HG03571 (cell line): Measurements from ENCODE around the gene APOL5.
"Not testable (repeated sequence)": the region's sequence is repeated elsewhere in the genome, so short reads cannot be mapped to it uniquely, and the experiment has no call there.

Source experiments
- ATAC-seq: cut with Tn5 transposase; IDR thresholded peaks from one replicate; pipeline ENCODE4 v1.9.1; 2021; ENCODE audit not compliant: unreplicated experiment

APOL5 gene

DNA sequence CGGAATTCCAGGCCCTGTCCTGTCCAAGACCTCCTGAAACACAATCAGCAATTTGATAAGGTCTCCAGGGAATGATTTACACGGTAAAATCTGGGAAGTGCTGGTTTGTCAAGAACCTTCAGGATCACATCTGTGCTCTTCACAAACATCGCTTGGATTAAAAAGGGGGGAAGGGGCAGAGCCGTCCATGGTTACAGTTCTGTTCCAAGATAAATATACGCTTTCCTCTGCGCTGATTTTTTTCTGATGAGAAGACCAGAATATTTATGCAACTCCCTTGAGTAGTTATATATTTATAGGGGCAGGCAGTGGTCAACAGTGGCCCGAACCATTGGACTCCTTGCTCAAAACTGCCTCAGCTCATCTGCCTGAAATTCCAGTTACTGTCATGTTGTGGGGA, 9.2 kb upstream of the APOL5 start:
- no peak for ATAC-seq

- no peak for ATAC-seq
These were observed 8.8 kb upstream of the APOL5 start for GRCh38 chr22:35708917-35709316.

DNA sequence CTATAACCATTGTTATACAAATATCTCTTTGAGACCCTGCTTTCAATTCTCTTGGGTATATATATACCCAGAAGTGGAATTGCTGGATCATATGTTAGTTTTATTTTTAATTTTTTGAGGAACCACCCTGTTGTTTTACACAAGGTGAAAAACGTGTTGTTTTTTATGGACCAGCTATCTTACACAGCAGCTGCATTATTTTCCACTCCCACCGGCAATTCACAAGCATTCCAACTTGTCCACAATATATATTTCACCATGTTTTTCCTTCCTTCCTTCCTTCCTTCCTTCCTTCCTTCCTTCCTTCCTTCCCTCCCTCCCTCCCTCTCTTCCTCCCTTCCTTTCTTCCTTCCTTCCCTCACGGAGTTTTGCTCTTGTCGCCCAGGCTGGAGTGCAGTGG, 6.3 kb upstream of the APOL5 start:
- ATAC-seq: no peak

- no peak for ATAC-seq
These were observed 5.0 kb upstream of the APOL5 start for GRCh38 chr22:35712672-35713071.

DNA sequence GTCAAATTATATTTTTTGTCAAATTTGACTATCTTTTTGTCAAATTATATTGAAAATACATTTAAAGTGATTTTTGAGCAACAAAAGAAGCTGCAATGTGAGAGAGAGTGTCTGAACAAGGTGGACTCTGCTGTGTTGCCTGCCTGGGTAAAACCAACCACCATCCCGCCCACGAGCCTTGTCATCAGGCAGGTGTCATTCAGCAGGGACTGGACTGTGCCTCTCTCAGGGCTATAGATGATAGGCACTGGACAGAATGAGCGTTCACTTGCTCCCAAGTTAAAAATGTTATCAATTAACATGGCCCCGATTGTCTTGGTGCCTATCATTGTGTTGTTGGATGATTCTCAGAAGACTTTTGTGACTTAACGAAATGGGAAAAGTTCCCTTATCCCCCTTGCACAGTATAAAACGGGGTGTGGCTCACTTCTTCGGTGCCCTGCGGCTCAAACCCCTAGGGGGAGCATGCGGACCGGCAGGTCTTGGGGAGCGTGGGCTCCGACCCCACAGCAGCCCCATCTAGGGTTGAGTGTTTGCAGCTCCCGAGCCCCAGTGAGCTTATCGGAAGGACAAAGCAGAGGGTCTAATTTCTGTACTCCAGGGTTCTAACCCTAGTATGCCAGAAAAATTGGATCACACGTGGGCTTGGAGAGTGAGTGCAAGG, 1.7 kb downstream of the APOL5 start:
- no peak for ATAC-seq

GRCh38 chr22:35721960-35722359, 4.3 kb downstream of the APOL5 start:
- ATAC-seq: no peak

- no peak for ATAC-seq
These were observed 7.8 kb downstream of the APOL5 start for GRCh38 chr22:35725521-35725920.

DNA sequence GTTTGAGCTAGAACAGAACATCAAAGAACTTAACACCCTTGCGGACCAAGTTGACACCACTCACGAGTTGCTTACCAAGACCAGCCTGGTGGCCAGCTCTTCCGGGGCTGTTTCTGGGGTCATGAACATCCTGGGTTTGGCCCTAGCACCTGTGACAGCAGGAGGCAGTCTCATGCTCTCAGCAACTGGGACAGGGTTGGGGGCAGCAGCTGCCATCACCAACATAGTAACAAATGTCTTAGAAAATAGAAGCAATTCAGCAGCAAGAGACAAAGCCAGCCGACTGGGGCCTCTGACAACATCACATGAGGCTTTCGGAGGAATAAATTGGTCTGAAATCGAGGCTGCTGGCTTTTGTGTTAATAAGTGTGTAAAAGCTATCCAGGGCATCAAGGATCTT, 8.7 kb downstream of the APOL5 start:
- no peak for ATAC-seq

GRCh38 chr22:35726933-35727332, 9.3 kb downstream of the APOL5 start:
- no peak for ATAC-seq

- ATAC-seq: no peak
These were observed 9.8 kb downstream of the APOL5 start for GRCh38 chr22:35727436-35727835.

- ATAC-seq: no peak
These were observed 11.1 kb downstream of the APOL5 start for GRCh38 chr22:35728639-35729308.

DNA sequence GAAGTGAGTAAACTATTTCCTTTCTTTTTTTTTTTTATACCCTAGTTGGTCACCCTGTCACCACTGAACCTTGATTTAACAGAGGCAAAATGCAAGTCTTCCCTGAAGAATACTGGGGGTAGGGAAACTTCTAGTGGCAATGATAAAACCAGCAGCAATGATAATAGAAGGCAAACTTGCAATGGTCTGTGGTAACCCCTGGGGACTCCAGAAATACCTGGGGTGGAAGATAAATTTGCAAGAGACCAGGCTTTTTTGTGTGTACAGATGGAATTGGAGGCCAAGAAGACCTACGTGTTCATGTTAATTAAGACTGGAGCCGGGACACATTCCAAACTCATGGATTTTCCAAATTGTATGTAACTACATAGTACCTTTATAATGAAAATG, 11.6 kb downstream of the APOL5 start:
- no peak for ATAC-seq

- no peak for ATAC-seq
These were observed 13.6 kb downstream of the APOL5 start for GRCh38 chr22:35731321-35731720.

DNA sequence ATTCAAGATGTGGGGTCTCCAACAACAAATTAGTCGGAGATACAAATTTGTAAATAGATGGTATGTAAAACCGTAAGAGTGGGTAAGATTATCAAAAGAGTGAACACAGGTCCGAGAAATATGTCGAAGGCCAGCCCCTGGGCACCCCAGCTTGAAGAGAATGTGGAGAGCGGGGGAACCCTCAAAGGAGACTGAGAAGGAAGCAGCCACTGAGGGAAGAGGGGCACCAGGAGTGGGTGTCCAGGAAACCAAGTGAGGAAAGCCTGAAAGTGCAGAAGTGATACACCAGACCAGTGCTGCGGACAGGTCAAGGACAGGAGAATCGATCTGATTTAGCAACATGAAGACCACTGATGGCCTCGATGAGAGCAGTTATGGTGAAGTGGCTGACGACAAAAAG, 14.4 kb downstream of the APOL5 start:
- ATAC-seq: no peak

- ATAC-seq: no peak
These were observed 15.4 kb downstream of the APOL5 start for GRCh38 chr22:35733036-35733435.

DNA sequence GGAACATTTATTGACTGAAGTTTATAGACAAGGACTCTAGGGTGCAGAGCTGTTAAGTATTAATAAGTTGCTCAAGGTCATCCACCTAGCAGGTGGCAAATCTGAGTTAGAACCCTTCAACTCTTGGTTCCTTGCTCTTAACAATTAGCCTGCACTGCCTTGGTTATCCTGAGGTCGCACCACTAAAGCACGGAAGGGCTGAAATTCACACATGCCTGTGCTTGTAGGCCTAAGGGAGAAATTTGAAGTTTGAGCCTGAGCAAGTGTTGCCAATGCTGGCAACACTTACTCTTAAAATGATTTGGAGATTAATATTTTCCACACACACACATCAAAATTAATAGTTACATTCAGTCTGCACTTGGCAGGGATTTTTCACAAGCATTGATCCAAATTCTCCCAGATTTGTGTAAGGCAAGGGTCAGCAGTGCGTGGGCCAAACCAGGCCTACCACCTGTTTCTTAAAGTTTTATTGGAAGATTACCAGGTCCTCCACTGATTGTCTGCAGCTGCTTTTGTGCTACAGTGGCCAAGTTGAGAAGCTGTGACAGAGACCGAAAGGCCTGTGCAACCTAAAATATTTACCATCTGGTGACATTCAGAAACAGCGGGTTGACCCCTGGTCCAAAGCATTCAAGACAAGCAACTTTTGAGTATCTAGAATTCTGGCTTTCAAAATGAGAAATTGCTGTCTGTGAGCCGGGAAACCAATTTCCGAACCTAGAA, 16.3 kb downstream of the APOL5 start:
- ATAC-seq: no peak

- ATAC-seq: no peak
These were observed 16.8 kb downstream of the APOL5 start for GRCh38 chr22:35734517-35734827.

- ATAC-seq: no peak
These were observed 17.9 kb downstream of the APOL5 start for GRCh38 chr22:35735542-35735941.

- ATAC-seq: no peak
These were observed 18.5 kb downstream of the APOL5 start for GRCh38 chr22:35736166-35736565.

DNA sequence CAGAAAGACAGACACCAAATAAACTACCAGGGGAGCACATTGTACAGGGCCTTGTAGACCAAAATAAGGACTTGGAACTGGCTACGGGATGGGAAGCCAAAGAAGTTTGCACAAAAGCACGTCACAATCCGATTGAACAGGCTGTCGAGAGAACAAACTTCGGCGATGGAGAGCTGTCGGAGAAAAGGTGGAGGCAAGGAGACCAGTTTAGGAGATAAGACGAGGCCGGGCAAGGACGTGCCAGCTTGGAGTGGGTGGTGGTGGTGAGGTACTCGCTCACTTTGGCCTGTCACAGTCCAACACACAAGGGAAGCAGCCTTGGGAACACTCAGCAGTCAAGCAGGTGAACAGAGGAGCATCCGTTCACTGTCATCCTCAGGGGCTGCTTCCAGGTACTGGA, 19.0 kb downstream of the APOL5 start:
- no peak for ATAC-seq

GRCh38 chr22:35737886-35738285, 20.2 kb downstream of the APOL5 start:
- ATAC-seq: not testable (repeated sequence)
